Vagina (tissue), 2 donors: ENCODE measurements around the gene KBTBD6. TPM values are rescaled to one million over a fixed set of nuclear protein-coding genes. Genes with fewer than 3 reads are reported as not detected.
"Not testable (repeated sequence)": the region's sequence is repeated elsewhere in the genome, so short reads cannot be mapped to it uniquely, and the experiment has no call there.

Source experiments
- DNase-seq, 2 donors: peaks; one replicate each; pipeline ENCODE4 v3.0.0-alpha.2; 2017; ENCODE audit errors: extremely low spot score in 2 of 2
- H3K27ac ChIP-seq: fragments of 200-600 bp; sonication (generic); one replicate; pipeline ENCODE4 v1.5.1; 2019
- H3K27me3 ChIP-seq: fragments of 200-600 bp; sonication (generic); one replicate; pipeline ENCODE4 v1.5.1; 2019
- H3K36me3 ChIP-seq, 2 donors: fragments of 200-600 bp; sonication (generic); one replicate each; pipeline ENCODE4 v1.5.1; 2017 to 2019
- H3K4me1 ChIP-seq: fragments of 200-600 bp; sonication (generic); one replicate; pipeline ENCODE4 v1.5.1; 2019
- H3K4me3 ChIP-seq, 2 donors: fragments of 200-600 bp; sonication (generic); 1 replicate in 1 of 2; 2 replicates in 1 of 2; pipeline ENCODE4 v1.5.1; 2016 to 2019
- H3K9me3 ChIP-seq: fragments of 200-600 bp; sonication (generic); one replicate; pipeline ENCODE4 v1.5.1; 2019
- CTCF ChIP-seq, 3 experiments: fragments of 450-650 bp in 2 of 3; fragments of 200-600 bp in 1 of 3; sonication (generic) in 1 of 3; IDR thresholded peaks; one replicate each; pipeline ENCODE4 v1.5.1; 2017 to 2019; ENCODE audit warnings: antibody characterized with exemption in 3 of 3, mild to moderate bottlenecking in 2 of 3, moderate library complexity in 2 of 3
- POLR2A ChIP-seq, 2 donors: fragments of 450-650 bp; IDR thresholded peaks; one replicate each; pipeline ENCODE4 v1.6.1; 2017; ENCODE audit warnings: antibody characterized with exemption in 2 of 2, mild to moderate bottlenecking in 2 of 2, moderate library complexity in 2 of 2
- POLR2AphosphoS5 ChIP-seq, 2 donors: sonication (generic); formaldehyde crosslinking; IDR thresholded peaks; one replicate each; pipeline ENCODE4 v1.9.0; 2017; ENCODE audit warnings: antibody characterized with exemption in 2 of 2, mild to moderate bottlenecking in 2 of 2, low read depth in 1 of 2; ENCODE audit not compliant: insufficient read depth in 1 of 2
- intact Hi-C: fragments of 100-400 bp; cut with DNase I; formaldehyde crosslinking; loops from one replicate; pipeline ENCODE4 v1.15.1; 2023
- total RNA-seq: library from RNA; depleted of rRNA; stranded (reverse); fragments of >200 nt; gene quantifications from one replicate; pipeline ENCODE4 v1.2.3, GENCODE V29; 2016

KBTBD6 gene
- total RNA-seq, 1 donor from 2014 or later: 8.1 TPM

GRCh38 chr13:41131189-41131588, 1.4 kb downstream of the KBTBD6 start:
- not testable (repeated sequence) for H3K27ac ChIP-seq

GRCh38 chr13:41130356-41130755, 2.2 kb downstream of the KBTBD6 start:
- Histone ChIP-seq H3K27ac (no peak overlapping the region), H3K27me3 (no peaks in the 10 kb centered on the region), H3K9me3 (no peaks in the 10 kb centered on the region), H3K4me3 (peak overlapping the region in 1 of 2 donors; percentile 32), H3K36me3 (no peaks in the 10 kb centered on the region), H3K4me1 (peaks cover 60% of the 10 kb centered on the region)
- TF ChIP-seq POLR2AphosphoS5 (IDR thresholded peaks at IDR 0.05; ENCODE audit: insufficient read depth in 1 of 2, low read depth in 1 of 2) (no peak), POLR2A (IDR thresholded peaks at IDR 0.05) (no peak), CTCF (IDR thresholded peaks at IDR 0.05) (no peak)
- DNase-seq: no peak
- intact Hi-C loops: loop anchor here (10.0 kb wide), 1 partner anchor 64 kb away; the partner anchor contains the start of gene KBTBD7

More at GRCh38 chr13:41131189-41131588, 1.4 kb downstream of the KBTBD6 start:
- not testable (repeated sequence) for H3K36me3 ChIP-seq, H3K9me3 ChIP-seq, DNase-seq, H3K27me3 ChIP-seq
- Histone ChIP-seq H3K4me3 (peak overlapping the region; percentile 32 to 65), H3K4me1 (peaks cover 60% of the 10 kb centered on the region)
- intact Hi-C loops: loop anchor here (10.0 kb wide), 1 partner anchor 64 kb away; the partner anchor contains the start of gene KBTBD7

GRCh38 chr13:41127701-41128100, 4.9 kb downstream of the KBTBD6 start:
- Histone ChIP-seq H3K4me3 (no peak overlapping the region), H3K9me3 (no peaks in the 10 kb centered on the region), H3K4me1 (peaks cover 51% of the 10 kb centered on the region), H3K27ac (no peak overlapping the region), H3K27me3 (no peaks in the 10 kb centered on the region), H3K36me3 (no peaks in the 10 kb centered on the region)
- intact Hi-C loops: no loop called here
- TF ChIP-seq CTCF (IDR thresholded peaks at IDR 0.05) (no peak), POLR2AphosphoS5 (IDR thresholded peaks at IDR 0.05; ENCODE audit: insufficient read depth in 1 of 2, low read depth in 1 of 2) (no peak), POLR2A (IDR thresholded peaks at IDR 0.05) (no peak)
- DNase-seq: no peak

GRCh38 chr13:41122838-41123237, 9.8 kb downstream of the KBTBD6 start:
- intact Hi-C loops: no loop called here
- Histone ChIP-seq H3K27ac (no peak overlapping the region), H3K4me1 (peaks cover 10% of the 10 kb centered on the region), H3K36me3 (no peaks in the 10 kb centered on the region), H3K9me3 (no peaks in the 10 kb centered on the region), H3K4me3 (no peak overlapping the region), H3K27me3 (no peaks in the 10 kb centered on the region)
- no peak for TF ChIP-seq CTCF (IDR thresholded peaks at IDR 0.05)
- no peak for TF ChIP-seq POLR2AphosphoS5 (IDR thresholded peaks at IDR 0.05; ENCODE audit: insufficient read depth in 1 of 2, low read depth in 1 of 2)
- TF ChIP-seq POLR2A (IDR thresholded peaks at IDR 0.05): no peak
- no peak for DNase-seq

GRCh38 chr13:41117869-41118268, 14.7 kb downstream of the KBTBD6 start:
- H3K27ac ChIP-seq: no peak overlapping the region
- H3K4me3 ChIP-seq: no peak overlapping the region
- no peak for DNase-seq
- no peaks in the 10 kb centered on the region for H3K36me3 ChIP-seq
- TF ChIP-seq POLR2AphosphoS5 (IDR thresholded peaks at IDR 0.05; ENCODE audit: insufficient read depth in 1 of 2, low read depth in 1 of 2) (no peak), CTCF (IDR thresholded peaks at IDR 0.05) (no peak)
- H3K27me3 ChIP-seq: no peaks in the 10 kb centered on the region
- no peaks in the 10 kb centered on the region for H3K4me1 ChIP-seq
- intact Hi-C loops: no loop called here
- H3K9me3 ChIP-seq: no peaks in the 10 kb centered on the region
